Transverse colon (tissue), 4 donors: ENCODE measurements around the gene LTN1. TPM values are rescaled to one million over a fixed set of nuclear protein-coding genes. Genes with fewer than 3 reads are reported as not detected.

Experiments used
- DNase-seq: peaks from one replicate; pipeline ENCODE4 v3.0.0-alpha.2; 2019
- H3K27ac ChIP-seq, 4 donors: fragments of 200-600 bp; sonication (generic); 2 replicates each; pipeline ENCODE4 v1.5.1; 2016 to 2018; ENCODE audit warnings: inconsistent platforms in 4 of 4
- H3K27me3 ChIP-seq: fragments of 200-600 bp; sonication (generic); 2 replicates; pipeline ENCODE4 v1.5.1; 2017; ENCODE audit warnings: inconsistent platforms
- H3K36me3 ChIP-seq, 4 donors: fragments of 200-600 bp; sonication (generic); 2 replicates each; pipeline ENCODE4 v1.5.1; 2017 to 2019; ENCODE audit warnings: inconsistent platforms in 4 of 4
- H3K4me1 ChIP-seq, 4 donors: fragments of 200-600 bp; sonication (generic); 2 replicates each; pipeline ENCODE4 v1.5.1; 2017 to 2020; ENCODE audit warnings: inconsistent platforms in 4 of 4
- H3K4me3 ChIP-seq, 4 donors: fragments of 200-600 bp; sonication (generic); 1 replicate in 1 of 4; 2 replicates in 3 of 4; pipeline versions ENCODE4 v1.5.1 to v1.6.1; 2017 to 2019; ENCODE audit warnings: inconsistent platforms in 4 of 4
- H3K9me3 ChIP-seq, 2 donors: fragments of 200-600 bp; sonication (generic); 2 replicates each; pipeline ENCODE4 v1.5.1; 2017 to 2019; ENCODE audit warnings: inconsistent platforms in 2 of 2
- EP300 ChIP-seq: sonication (generic); formaldehyde crosslinking; IDR thresholded peaks from one replicate; pipeline ENCODE4 v1.6.1; 2017; ENCODE audit warnings: antibody characterized with exemption, low read depth
- POLR2A ChIP-seq: fragments of 450-650 bp; IDR thresholded peaks from one replicate; pipeline ENCODE4 v1.6.1; 2016; ENCODE audit warnings: antibody characterized with exemption, mild to moderate bottlenecking, moderate library complexity
- POLR2AphosphoS5 ChIP-seq, 3 donors: sonication (generic); formaldehyde crosslinking; IDR thresholded peaks; one replicate each; pipeline ENCODE4 v1.6.1; 2016; ENCODE audit warnings: antibody characterized with exemption in 3 of 3
- WGBS, 2 donors: methylation state at CpG; one replicate each; pipeline ENCODE4 v1.1.5; 2018; ENCODE audit warnings: low coverage in 1 of 2; 5-methylcytosine and 5-hydroxymethylcytosine counted together
- in situ Hi-C, 4 donors: fragments of 200-750 bp; cut with MboI; loops; one replicate each; pipeline versions ENCODE4 v1.15.0 to v1.15.1; 2017; ENCODE audit warnings: low sequenced_read_pairs in 3 of 4, low pct_ligation_motif_present in 1 of 4, low pct_unique_long_range_greater_than_20kb in 1 of 4
- intact Hi-C: fragments of 100-400 bp; cut with DNase I; formaldehyde crosslinking; loops from one replicate; pipeline ENCODE4 v1.15.1; 2023; ENCODE audit warnings: low total_unique reads
- total RNA-seq, 4 donors: library from RNA; depleted of rRNA; stranded (reverse); fragments of >200 nt; gene quantifications; one replicate each; pipeline ENCODE4 v1.1.0, GENCODE V29; 2016
- TF ChIP-seq, protein P1 (sequence below), 5 experiments: fragments of 200-600 bp in 3 of 5; fragments of 450-650 bp in 2 of 5; sonication (generic) in 3 of 5; IDR thresholded peaks; 1 replicate in 2 of 5; 2 replicates in 3 of 5; pipeline ENCODE4 v1.5.1; 2016 to 2017; ENCODE audit warnings: antibody characterized with exemption in 5 of 5, inconsistent platforms in 3 of 5, mild to moderate bottlenecking in 2 of 5, moderate library complexity in 1 of 5

The LTN1 gene, protein sequence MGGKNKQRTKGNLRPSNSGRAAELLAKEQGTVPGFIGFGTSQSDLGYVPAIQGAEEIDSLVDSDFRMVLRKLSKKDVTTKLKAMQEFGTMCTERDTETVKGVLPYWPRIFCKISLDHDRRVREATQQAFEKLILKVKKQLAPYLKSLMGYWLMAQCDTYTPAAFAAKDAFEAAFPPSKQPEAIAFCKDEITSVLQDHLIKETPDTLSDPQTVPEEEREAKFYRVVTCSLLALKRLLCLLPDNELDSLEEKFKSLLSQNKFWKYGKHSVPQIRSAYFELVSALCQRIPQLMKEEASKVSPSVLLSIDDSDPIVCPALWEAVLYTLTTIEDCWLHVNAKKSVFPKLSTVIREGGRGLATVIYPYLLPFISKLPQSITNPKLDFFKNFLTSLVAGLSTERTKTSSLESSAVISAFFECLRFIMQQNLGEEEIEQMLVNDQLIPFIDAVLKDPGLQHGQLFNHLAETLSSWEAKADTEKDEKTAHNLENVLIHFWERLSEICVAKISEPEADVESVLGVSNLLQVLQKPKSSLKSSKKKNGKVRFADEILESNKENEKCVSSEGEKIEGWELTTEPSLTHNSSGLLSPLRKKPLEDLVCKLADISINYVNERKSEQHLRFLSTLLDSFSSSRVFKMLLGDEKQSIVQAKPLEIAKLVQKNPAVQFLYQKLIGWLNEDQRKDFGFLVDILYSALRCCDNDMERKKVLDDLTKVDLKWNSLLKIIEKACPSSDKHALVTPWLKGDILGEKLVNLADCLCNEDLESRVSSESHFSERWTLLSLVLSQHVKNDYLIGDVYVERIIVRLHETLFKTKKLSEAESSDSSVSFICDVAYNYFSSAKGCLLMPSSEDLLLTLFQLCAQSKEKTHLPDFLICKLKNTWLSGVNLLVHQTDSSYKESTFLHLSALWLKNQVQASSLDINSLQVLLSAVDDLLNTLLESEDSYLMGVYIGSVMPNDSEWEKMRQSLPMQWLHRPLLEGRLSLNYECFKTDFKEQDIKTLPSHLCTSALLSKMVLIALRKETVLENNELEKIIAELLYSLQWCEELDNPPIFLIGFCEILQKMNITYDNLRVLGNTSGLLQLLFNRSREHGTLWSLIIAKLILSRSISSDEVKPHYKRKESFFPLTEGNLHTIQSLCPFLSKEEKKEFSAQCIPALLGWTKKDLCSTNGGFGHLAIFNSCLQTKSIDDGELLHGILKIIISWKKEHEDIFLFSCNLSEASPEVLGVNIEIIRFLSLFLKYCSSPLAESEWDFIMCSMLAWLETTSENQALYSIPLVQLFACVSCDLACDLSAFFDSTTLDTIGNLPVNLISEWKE (N-terminal part only)
- total RNA-seq, result 10 to 100 TPM; 13.9 to 36.5 (median 22.1) TPM

DNA sequence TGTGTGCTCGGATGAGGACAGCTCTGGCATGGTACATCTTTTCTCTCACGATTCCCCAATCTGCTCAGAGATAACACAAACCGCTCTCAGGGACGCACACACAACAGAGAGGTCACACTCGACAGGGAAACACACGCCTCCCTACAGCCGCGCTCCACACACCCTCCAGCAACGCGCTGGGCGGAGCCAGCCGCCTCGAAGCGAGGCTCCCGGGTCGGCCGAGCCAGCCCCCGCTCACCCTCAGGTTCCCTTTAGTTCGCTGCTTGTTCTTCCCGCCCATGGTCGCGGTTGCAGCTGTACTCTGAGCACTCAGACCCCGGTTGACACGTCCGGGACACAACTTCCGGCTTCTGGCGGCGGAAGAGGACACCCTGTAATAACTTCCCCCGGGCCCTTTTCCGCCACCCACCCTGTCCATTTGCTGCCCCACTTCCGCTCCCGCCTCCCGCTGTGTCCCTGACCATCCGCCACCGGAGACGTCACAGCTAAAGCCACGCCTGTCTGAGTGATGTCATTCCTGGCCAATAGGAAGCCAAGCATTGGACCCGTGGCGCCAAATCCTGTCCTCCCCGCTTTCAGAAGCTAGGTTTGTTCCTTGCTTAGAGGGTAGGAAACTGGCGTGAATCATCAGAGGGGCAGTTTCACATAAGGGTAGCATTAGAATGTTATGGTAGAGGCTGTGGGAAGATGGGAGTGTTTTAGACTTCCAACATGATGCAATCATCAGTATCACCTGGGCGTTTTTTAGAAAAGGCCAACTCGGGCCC lies at the start of gene LTN1:
Gene LTN1 (minus strand): TSS at position 352 of the 767 bp plus-strand sequence. CDS start 72 bp downstream, at position 280.
- Histone ChIP-seq H3K27ac (peak within 1 kb of the TSS; percentile 86 to 94 (median 89)), H3K4me3 (peak within 1 kb of the TSS; percentile 33 to 87 (median 68)), H3K9me3 (no peaks in the 10 kb centered on the region), H3K4me1 (peaks cover 8 to 20% (median 15%) of the 10 kb centered on the region in 4 donors), H3K27me3 (no peaks in the 10 kb centered on the region), H3K36me3 (no peaks in the 10 kb centered on the region)
- in situ Hi-C loops (no loop called here), intact Hi-C loops (no loop called here)
- peak; percentile 99 for DNase-seq
- WGBS, 2 donors, result 1 to 10% methylated on average over 2 to 43 of the region's 43 CpGs
- TF ChIP-seq POLR2AphosphoS5 (IDR thresholded peaks at IDR 0.05) (peak in 2 of 3 donors; percentile 80 to 86), POLR2A (peak; percentile 73), EP300 (no peak)

DNA sequence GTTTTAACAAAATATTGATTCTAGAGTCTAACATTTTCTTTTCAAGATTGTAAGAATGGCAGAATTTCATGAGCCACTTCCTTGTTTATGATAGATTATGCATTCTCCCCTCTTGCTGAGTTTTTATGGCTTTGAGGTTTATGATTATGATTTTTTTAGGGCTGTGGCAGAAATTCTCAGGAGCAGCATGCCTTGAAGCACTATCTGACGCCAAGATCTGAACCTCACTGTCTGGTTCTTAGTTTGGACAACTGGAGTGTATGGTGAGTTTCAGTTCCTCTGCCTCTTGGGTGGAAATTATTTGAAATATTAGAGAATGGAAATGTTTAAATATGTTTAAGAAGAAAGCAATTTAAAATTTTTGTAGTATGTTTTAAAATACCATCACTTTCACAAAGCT lies 42.0 kb upstream of the LTN1 start:
- intact Hi-C loops (no loop called here), in situ Hi-C loops (no loop called here)
- Histone ChIP-seq H3K9me3 (no peaks in the 10 kb centered on the region), H3K36me3 (peaks cover 0 to 63% (median 27%) of the 10 kb centered on the region in 4 donors), H3K27ac (peak overlapping the region; percentile 43 to 60 (median 52)), H3K4me3 (no peak overlapping the region), H3K27me3 (no peaks in the 10 kb centered on the region), H3K4me1 (peaks cover 0 to 19% (median 7%) of the 10 kb centered on the region in 4 donors)
- TF ChIP-seq POLR2A (no peak), EP300 (no peak), POLR2AphosphoS5 (IDR thresholded peaks at IDR 0.05) (no peak)
- TF ChIP-seq, protein P1, sequence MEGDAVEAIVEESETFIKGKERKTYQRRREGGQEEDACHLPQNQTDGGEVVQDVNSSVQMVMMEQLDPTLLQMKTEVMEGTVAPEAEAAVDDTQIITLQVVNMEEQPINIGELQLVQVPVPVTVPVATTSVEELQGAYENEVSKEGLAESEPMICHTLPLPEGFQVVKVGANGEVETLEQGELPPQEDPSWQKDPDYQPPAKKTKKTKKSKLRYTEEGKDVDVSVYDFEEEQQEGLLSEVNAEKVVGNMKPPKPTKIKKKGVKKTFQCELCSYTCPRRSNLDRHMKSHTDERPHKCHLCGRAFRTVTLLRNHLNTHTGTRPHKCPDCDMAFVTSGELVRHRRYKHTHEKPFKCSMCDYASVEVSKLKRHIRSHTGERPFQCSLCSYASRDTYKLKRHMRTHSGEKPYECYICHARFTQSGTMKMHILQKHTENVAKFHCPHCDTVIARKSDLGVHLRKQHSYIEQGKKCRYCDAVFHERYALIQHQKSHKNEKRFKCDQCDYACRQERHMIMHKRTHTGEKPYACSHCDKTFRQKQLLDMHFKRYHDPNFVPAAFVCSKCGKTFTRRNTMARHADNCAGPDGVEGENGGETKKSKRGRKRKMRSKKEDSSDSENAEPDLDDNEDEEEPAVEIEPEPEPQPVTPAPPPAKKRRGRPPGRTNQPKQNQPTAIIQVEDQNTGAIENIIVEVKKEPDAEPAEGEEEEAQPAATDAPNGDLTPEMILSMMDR (IDR thresholded peaks at IDR 0.05), result no peak
- WGBS, 2 donors, result 40 to 48% methylated on average over 1 of the region's 1 CpG
- no peak for DNase-seq

DNA sequence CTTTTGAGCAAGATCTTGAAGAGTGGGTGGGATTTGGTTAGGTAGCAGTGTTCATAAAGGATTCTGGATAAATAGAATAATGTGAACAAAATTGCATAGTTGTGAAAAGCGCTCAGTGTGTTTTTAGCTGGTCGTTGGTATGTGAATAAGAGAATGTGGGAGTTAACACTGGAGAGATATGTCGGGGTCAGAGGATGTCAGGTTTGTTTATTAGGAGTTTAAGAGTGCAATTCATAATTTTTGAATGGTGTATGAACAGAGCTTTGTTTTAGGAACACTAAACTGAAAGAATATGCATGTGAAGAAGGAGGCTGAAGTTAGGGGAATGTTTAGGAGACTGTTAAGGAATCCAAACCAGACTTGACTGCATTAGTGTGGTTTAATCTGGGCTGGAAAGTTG lies 41.2 kb upstream of the LTN1 start:
- no peak for DNase-seq
- Histone ChIP-seq H3K36me3 (peaks cover 0 to 55% (median 23%) of the 10 kb centered on the region in 4 donors), H3K4me1 (peaks cover 0 to 19% (median 7%) of the 10 kb centered on the region in 4 donors), H3K9me3 (no peaks in the 10 kb centered on the region), H3K27me3 (no peaks in the 10 kb centered on the region), H3K27ac (peak overlapping the region in 3 of 4 donors; percentile 43 to 60 (median 52)), H3K4me3 (no peak overlapping the region)
- intact Hi-C loops, result no loop called here
- in situ Hi-C loops, result no loop called here
- TF ChIP-seq EP300 (no peak), POLR2A (no peak), POLR2AphosphoS5 (IDR thresholded peaks at IDR 0.05) (no peak)
- TF ChIP-seq, protein P1 (IDR thresholded peaks at IDR 0.05), result no peak
- WGBS, 2 donors, result 68 to 85% methylated on average over 3 of the region's 3 CpGs

DNA sequence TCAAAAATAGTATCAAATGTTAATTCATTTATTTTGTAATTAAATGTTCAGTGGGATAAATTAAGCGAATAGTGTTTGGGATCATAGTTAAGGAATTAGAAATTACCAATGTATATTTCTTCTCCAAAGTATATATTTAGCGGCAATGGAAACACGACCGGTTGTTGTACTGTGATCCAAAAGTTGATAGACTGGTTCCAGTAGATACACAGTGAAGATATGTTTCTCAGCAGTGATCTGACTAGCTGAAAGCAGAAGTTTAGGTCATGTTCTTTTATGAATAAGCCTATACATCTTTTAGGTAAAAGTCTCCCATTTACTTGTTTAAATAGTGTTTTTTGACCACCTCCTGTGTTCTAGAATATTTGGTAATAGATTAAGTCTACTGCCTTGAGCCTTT lies 40.6 kb upstream of the LTN1 start:
- no peak overlapping the region for H3K4me3 ChIP-seq
- peaks cover 0 to 49% (median 21%) of the 10 kb centered on the region in 4 donors for H3K36me3 ChIP-seq
- no peak overlapping the region for H3K27ac ChIP-seq
- no peaks in the 10 kb centered on the region for H3K27me3 ChIP-seq
- H3K4me1 ChIP-seq, result peaks cover 0 to 19% (median 7%) of the 10 kb centered on the region in 4 donors
- intact Hi-C loops (no loop called here), in situ Hi-C loops (no loop called here)
- 39 to 47% methylated on average over 4 of the region's 4 CpGs for WGBS, 2 donors
- TF ChIP-seq EP300, result no peak
- TF ChIP-seq, protein P1 (IDR thresholded peaks at IDR 0.05), result no peak
- TF ChIP-seq POLR2A, result no peak
- no peak for TF ChIP-seq POLR2AphosphoS5 (IDR thresholded peaks at IDR 0.05)
- H3K9me3 ChIP-seq, result no peaks in the 10 kb centered on the region
- no peak for DNase-seq
